Activated CD8-positive, alpha-beta T cell treated with anti-CD3 and anti-CD28 coated beads, Interleukin-2, amount 10 ng/mL, durations not matched to agents 7 days and 5 days (primary cell): ENCODE results near the gene HCST. TPM values are rescaled to one million over a fixed set of nuclear protein-coding genes. Genes with fewer than 3 reads are reported as not detected.

Experiments
- ATAC-seq: fragments of 150-1000 bp; cut with Tn5 transposase; one replicate; pipeline ENCODE4 v1.10.0; 2021; ENCODE audit warnings: moderate library complexity
- CTCF ChIA-PET: fragments of 350-600 bp; sonication (Branson Sonifier 250); formaldehyde crosslinking; loops from one replicate; lab custom pipeline; 2021; ENCODE audit warnings: antibody characterized with exemption; lab: Charles Lee
- POLR2A ChIA-PET: fragments of 350-600 bp; sonication (Branson Sonifier 250); formaldehyde crosslinking; loops from one replicate; lab custom pipeline; 2021; ENCODE audit warnings: antibody characterized with exemption; lab: Charles Lee
- DNase-seq: peaks from one replicate; pipeline ENCODE4 v3.0.0-alpha.2; 2020
- H3K27ac Mint-ChIP-seq: one replicate; pipeline ENCODE4 v1.8.0; 2021; ENCODE audit warnings: mild to moderate bottlenecking, mixed read lengths
- H3K27me3 Mint-ChIP-seq: one replicate; pipeline ENCODE4 v1.8.0; 2021; ENCODE audit warnings: low read depth, mixed read lengths
- H3K36me3 Mint-ChIP-seq: one replicate; pipeline ENCODE4 v1.8.0; 2021; ENCODE audit warnings: low read depth, mixed read lengths
- H3K4me1 Mint-ChIP-seq: one replicate; pipeline ENCODE4 v1.8.0; 2021; ENCODE audit warnings: low read depth, mixed read lengths
- H3K4me3 Mint-ChIP-seq: one replicate; pipeline ENCODE4 v1.8.0; 2021; ENCODE audit warnings: mild to moderate bottlenecking, mixed read lengths
- H3K9me3 Mint-ChIP-seq: one replicate; pipeline ENCODE4 v1.8.0; 2022; ENCODE audit warnings: mixed read lengths; ENCODE audit not compliant: insufficient read depth
- total RNA-seq, 2 experiments: library from RNA; stranded (reverse); gene quantifications; one replicate each; pipeline ENCODE4 v1.2.3, GENCODE V29; 2021

The HCST gene
- 100 to 1,000 TPM; 196 to 216 TPM for total RNA-seq

GRCh38 chr19:35901854-35902661 lies at the start of gene HCST:
HCST (plus strand) TSS chr19:35902529; CDS start chr19:35902594, 65 bp downstream.
- peak; percentile 32 for ATAC-seq

GRCh38 chr19:35853038-35853756 lies 49.1 kb upstream of the HCST start:
- Mint-ChIP-seq H3K27me3 (peaks cover 34% of the 10 kb centered on the region), H3K4me1 (peaks cover 11% of the 10 kb centered on the region), H3K27ac (no peak overlapping the region), H3K36me3 (no peaks in the 10 kb centered on the region), H3K9me3 (no peaks in the 10 kb centered on the region), H3K4me3 (no peak overlapping the region)
- CTCF ChIA-PET, result interaction anchor here (1.0 kb wide), 1 partner anchor 78 kb away, joined by 3 read pairs; no protein-coding TSS in a partner anchor
- POLR2A ChIA-PET, result no interaction called here
- no peak for DNase-seq
- no peak for ATAC-seq

More at GRCh38 chr19:35901854-35902661, at the start of gene HCST:
- ChIA-PET CTCF (interaction anchor here (2.1 kb wide), 1 partner anchor 29 kb away, joined by 24 read pairs; no protein-coding TSS in a partner anchor), POLR2A (interaction anchor here (0.5 to 2.1 kb wide), 2 partner anchors 28 kb away, joined by 4 to 22 read pairs; no protein-coding TSS in a partner anchor)
- no peaks in the 10 kb centered on the region for H3K27me3 Mint-ChIP-seq
- H3K27ac Mint-ChIP-seq, result peak within 1 kb of the TSS; percentile 97
- H3K9me3 Mint-ChIP-seq, result no peaks in the 10 kb centered on the region
- peaks cover 37% of the 10 kb centered on the region for H3K36me3 Mint-ChIP-seq
- peak within 1 kb of the TSS; percentile 87 for H3K4me3 Mint-ChIP-seq
- DNase-seq, result peak; percentile 78
- peaks cover 50% of the 10 kb centered on the region for H3K4me1 Mint-ChIP-seq

GRCh38 chr19:35856546-35857149 lies 45.7 kb upstream of the HCST start, which contains the start of gene KIRREL2:
KIRREL2 (plus strand) TSS chr19:35856911; CDS start chr19:35857120, 209 bp downstream.
- ATAC-seq (peak; percentile 83), DNase-seq (peak; percentile 35)
- ChIA-PET POLR2A (interaction anchor here (2.1 kb wide), 1 partner anchor 13 kb away, joined by 6 read pairs; the partner anchor contains the start of gene APLP1), CTCF (interaction anchor here (1.5 kb wide), 1 partner anchor 75 kb away, joined by 4 read pairs; no protein-coding TSS in a partner anchor)
- H3K27ac Mint-ChIP-seq, result no peak within 1 kb of the TSS
- H3K4me1 Mint-ChIP-seq, result peaks cover 9% of the 10 kb centered on the region
- H3K27me3 Mint-ChIP-seq, result peaks cover 54% of the 10 kb centered on the region
- H3K9me3 Mint-ChIP-seq, result no peaks in the 10 kb centered on the region
- no peaks in the 10 kb centered on the region for H3K36me3 Mint-ChIP-seq
- H3K4me3 Mint-ChIP-seq, result peak within 1 kb of the TSS; percentile 76

GRCh38 chr19:35858311-35858710 lies 44.0 kb upstream of the HCST start:
- Mint-ChIP-seq H3K9me3 (no peaks in the 10 kb centered on the region), H3K4me1 (peaks cover 9% of the 10 kb centered on the region), H3K36me3 (no peaks in the 10 kb centered on the region), H3K4me3 (no peak overlapping the region), H3K27ac (no peak overlapping the region), H3K27me3 (peaks cover 54% of the 10 kb centered on the region)
- DNase-seq (no peak), ATAC-seq (no peak)
- POLR2A ChIA-PET, result no interaction called here
- CTCF ChIA-PET, result no interaction called here

- no peak overlapping the region for H3K27ac Mint-ChIP-seq
- POLR2A ChIA-PET, result interaction anchor here (0.6 kb wide), 1 partner anchor 43 kb away, joined by 3 read pairs; no protein-coding TSS in a partner anchor
- no peaks in the 10 kb centered on the region for H3K36me3 Mint-ChIP-seq
- peaks cover 9% of the 10 kb centered on the region for H3K4me1 Mint-ChIP-seq
- H3K27me3 Mint-ChIP-seq, result peaks cover 53% of the 10 kb centered on the region
- no peaks in the 10 kb centered on the region for H3K9me3 Mint-ChIP-seq
- DNase-seq (no peak), ATAC-seq (no peak)
- CTCF ChIA-PET, result no interaction called here
- no peak overlapping the region for H3K4me3 Mint-ChIP-seq
Observed at GRCh38 chr19:35859414-35859813, 42.9 kb upstream of the HCST start.

GRCh38 chr19:35860436-35860817 lies 41.9 kb upstream of the HCST start:
- CTCF ChIA-PET, result no interaction called here
- Mint-ChIP-seq H3K4me1 (peaks cover 9% of the 10 kb centered on the region), H3K27me3 (peaks cover 46% of the 10 kb centered on the region), H3K4me3 (no peak overlapping the region), H3K9me3 (no peaks in the 10 kb centered on the region), H3K36me3 (no peaks in the 10 kb centered on the region), H3K27ac (no peak overlapping the region)
- POLR2A ChIA-PET, result no interaction called here
- ATAC-seq, result no peak
- no peak for DNase-seq

GRCh38 chr19:35860818-35861639 lies 41.3 kb upstream of the HCST start:
- POLR2A ChIA-PET, result no interaction called here
- Mint-ChIP-seq H3K4me1 (peaks cover 9% of the 10 kb centered on the region), H3K9me3 (no peaks in the 10 kb centered on the region), H3K27ac (no peak overlapping the region), H3K36me3 (no peaks in the 10 kb centered on the region), H3K4me3 (no peak overlapping the region), H3K27me3 (peaks cover 45% of the 10 kb centered on the region)
- DNase-seq (no peak), ATAC-seq (no peak)
- CTCF ChIA-PET, result no interaction called here

- H3K4me1 Mint-ChIP-seq, result peaks cover 9% of the 10 kb centered on the region
- POLR2A ChIA-PET, result no interaction called here
Observed at GRCh38 chr19:35861640-35862160, 40.6 kb upstream of the HCST start.

GRCh38 chr19:35862528-35862927 lies 39.8 kb upstream of the HCST start:
- Mint-ChIP-seq H3K27ac (no peak overlapping the region), H3K9me3 (no peaks in the 10 kb centered on the region), H3K36me3 (no peaks in the 10 kb centered on the region), H3K4me3 (no peak overlapping the region), H3K27me3 (peaks cover 50% of the 10 kb centered on the region), H3K4me1 (peaks cover 2% of the 10 kb centered on the region)
- no peak for ATAC-seq
- CTCF ChIA-PET, result no interaction called here
- POLR2A ChIA-PET, result no interaction called here
- no peak for DNase-seq

More at GRCh38 chr19:35861640-35862160, 40.6 kb upstream of the HCST start:
- Mint-ChIP-seq H3K9me3 (no peaks in the 10 kb centered on the region), H3K27ac (no peak overlapping the region), H3K27me3 (peaks cover 48% of the 10 kb centered on the region), H3K36me3 (no peaks in the 10 kb centered on the region), H3K4me3 (no peak overlapping the region)
- CTCF ChIA-PET, result no interaction called here
- DNase-seq, result no peak
- ATAC-seq, result no peak

GRCh38 chr19:35863018-35863417 lies 39.3 kb upstream of the HCST start:
- POLR2A ChIA-PET, result no interaction called here

More at GRCh38 chr19:35863018-35863417, 39.3 kb upstream of the HCST start:
- DNase-seq, result no peak
- peaks cover 52% of the 10 kb centered on the region for H3K27me3 Mint-ChIP-seq
- H3K4me1 Mint-ChIP-seq, result peaks cover 4% of the 10 kb centered on the region
- no peak overlapping the region for H3K27ac Mint-ChIP-seq
- H3K9me3 Mint-ChIP-seq, result no peaks in the 10 kb centered on the region
- no peak overlapping the region for H3K4me3 Mint-ChIP-seq
- no peak for ATAC-seq
- H3K36me3 Mint-ChIP-seq, result no peaks in the 10 kb centered on the region
- CTCF ChIA-PET, result no interaction called here
